H9 (cell line): ENCODE measurements around the gene GAGE13. TPM values are rescaled to one million over a fixed set of nuclear protein-coding genes. Genes with fewer than 3 reads are reported as not detected.
"Not testable (repeated sequence)": the region's sequence is repeated elsewhere in the genome, so short reads cannot be mapped to it uniquely, and the experiment has no call there.

ENCODE experiments used
- DNase-seq: peaks from one replicate; pipeline ENCODE4 v3.0.0-alpha.2; 2017
- H2AFZ ChIP-seq: one replicate; pipeline ENCODE4 v1.6.1; 2013; ENCODE audit warnings: mild to moderate bottlenecking, low read length, control low read depth, moderate library complexity
- H2AK5ac ChIP-seq: 2 replicates; pipeline ENCODE4 v1.6.1; 2013; ENCODE audit warnings: low read length, control low read depth, mixed read lengths; ENCODE audit not compliant: insufficient read length
- H2BK120ac ChIP-seq: one replicate; pipeline ENCODE4 v1.6.1; 2013; ENCODE audit warnings: low read depth, mild to moderate bottlenecking, low read length, control low read depth, inconsistent platforms; ENCODE audit not compliant: poor library complexity, severe bottlenecking
- H2BK12ac ChIP-seq: 2 replicates; pipeline ENCODE4 v1.6.1; 2013; ENCODE audit warnings: low read length, control low read depth, mixed read lengths, low read depth; ENCODE audit not compliant: insufficient read length
- H2BK15ac ChIP-seq: 2 replicates; pipeline ENCODE4 v1.6.1; 2013; ENCODE audit warnings: low read depth, low read length, control low read depth
- H2BK20ac ChIP-seq: one replicate; pipeline ENCODE4 v1.6.1; 2013; ENCODE audit warnings: low read depth, mild to moderate bottlenecking, low read length, control low read depth, inconsistent platforms; ENCODE audit not compliant: poor library complexity, severe bottlenecking
- H2BK5ac ChIP-seq: 2 replicates; pipeline ENCODE4 v1.6.1; 2013; ENCODE audit warnings: low read length, control low read depth, mixed read lengths; ENCODE audit not compliant: insufficient read length
- H3K14ac ChIP-seq: 2 replicates; pipeline ENCODE4 v1.6.1; 2013; ENCODE audit warnings: low read length, control low read depth; ENCODE audit not compliant: insufficient read depth
- H3K18ac ChIP-seq: 2 replicates; pipeline ENCODE4 v1.6.1; 2013; ENCODE audit warnings: low read depth, mild to moderate bottlenecking, mixed read lengths, low read length, control low read depth; ENCODE audit not compliant: insufficient read length
- H3K23ac ChIP-seq: 2 replicates; pipeline ENCODE4 v1.6.1; 2013; ENCODE audit warnings: low read length, control low read depth, mixed read lengths, low read depth; ENCODE audit not compliant: insufficient read length
- H3K23me2 ChIP-seq: 2 replicates; pipeline ENCODE4 v1.6.1; 2013; ENCODE audit warnings: low read depth, mild to moderate bottlenecking, mixed read lengths, low read length, control low read depth; ENCODE audit not compliant: insufficient read length, poor library complexity, severe bottlenecking
- H3K27ac ChIP-seq: 2 replicates; pipeline ENCODE4 v1.5.1; 2013; ENCODE audit warnings: low read length, control low read depth, mixed read lengths, low read depth; ENCODE audit not compliant: insufficient read length
- H3K27me3 ChIP-seq: 2 replicates; pipeline ENCODE4 v1.6.1; 2013; ENCODE audit warnings: low read length, control low read depth, inconsistent platforms; ENCODE audit not compliant: insufficient read depth
- H3K4ac ChIP-seq: 2 replicates; pipeline ENCODE4 v1.6.1; 2013; ENCODE audit warnings: low read depth, mild to moderate bottlenecking, control low read depth, inconsistent platforms, low read length, moderate library complexity
- H3K4me1 ChIP-seq: 2 replicates; pipeline ENCODE4 v1.6.1; 2013; ENCODE audit warnings: low read length, control low read depth, inconsistent platforms; ENCODE audit not compliant: insufficient read depth
- H3K4me2 ChIP-seq: 2 replicates; pipeline ENCODE4 v1.6.1; 2013; ENCODE audit warnings: low read length, control low read depth, mixed read lengths; ENCODE audit not compliant: insufficient read length, insufficient read depth
- H3K56ac ChIP-seq: 2 replicates; pipeline ENCODE4 v1.6.1; 2013; ENCODE audit warnings: low read depth, mild to moderate bottlenecking, mixed read lengths, low read length, control low read depth; ENCODE audit not compliant: insufficient read length
- H3K79me1 ChIP-seq: 2 replicates; pipeline ENCODE4 v1.6.1; 2013; ENCODE audit warnings: low read depth, mild to moderate bottlenecking, moderate library complexity, low read length, control low read depth, inconsistent platforms; ENCODE audit not compliant: insufficient read depth, poor library complexity, severe bottlenecking
- H3K79me2 ChIP-seq: 2 replicates; pipeline ENCODE4 v1.6.1; 2013; ENCODE audit warnings: low read length, control low read depth, inconsistent platforms; ENCODE audit not compliant: insufficient read depth
- H3K9ac ChIP-seq: 2 replicates; pipeline ENCODE4 v1.6.1; 2013; ENCODE audit warnings: low read length, control low read depth, mixed read lengths; ENCODE audit not compliant: insufficient read length; ENCODE audit errors: extremely low read depth
- H3K9me3 ChIP-seq: one replicate; pipeline ENCODE4 v1.6.1; 2013; ENCODE audit warnings: low read depth, low read length, inconsistent platforms; ENCODE audit not compliant: control insufficient read depth
- H3T11ph ChIP-seq: one replicate; pipeline ENCODE4 v1.6.1; 2013; ENCODE audit warnings: mild to moderate bottlenecking, low read length, control low read depth, inconsistent platforms
- H4K20me1 ChIP-seq: one replicate; pipeline ENCODE4 v1.6.1; 2013; ENCODE audit not compliant: control insufficient read depth, insufficient read length, insufficient read depth
- H4K5ac ChIP-seq: 2 replicates; pipeline ENCODE4 v1.6.1; 2013; ENCODE audit warnings: low read depth, mild to moderate bottlenecking, mixed read lengths, low read length, control low read depth; ENCODE audit not compliant: insufficient read length
- H4K8ac ChIP-seq: replicated peaks from 2 replicates; pipeline ENCODE4 v1.6.1; 2013; ENCODE audit warnings: low read length, control low read depth, mixed read lengths, low read depth; ENCODE audit not compliant: insufficient read length
- H4K91ac ChIP-seq: 2 replicates; pipeline ENCODE4 v1.6.1; 2013; ENCODE audit warnings: low read depth, mild to moderate bottlenecking, moderate library complexity, mixed read lengths, low read length, control low read depth; ENCODE audit not compliant: insufficient read length
- H3K27ac Mint-ChIP-seq, 3 experiments: 2 replicates in 2 of 3; 3 replicates in 1 of 3; pipeline ENCODE4 v1.8.0; 2020 to 2021; ENCODE audit warnings: mixed read lengths in 3 of 3, mild to moderate bottlenecking in 1 of 3, moderate library complexity in 1 of 3
- H3K27me3 Mint-ChIP-seq: 2 replicates; pipeline ENCODE4 v1.8.0; 2021; ENCODE audit warnings: low read depth, mild to moderate bottlenecking, moderate library complexity, mixed read lengths
- H3K36me3 Mint-ChIP-seq, 3 experiments: 2 replicates in 2 of 3; 3 replicates in 1 of 3; pipeline ENCODE4 v1.8.0; 2020 to 2021; ENCODE audit warnings: low read depth in 3 of 3, mixed read lengths in 3 of 3; ENCODE audit not compliant: insufficient read depth in 1 of 3
- H3K4me1 Mint-ChIP-seq, 2 experiments: 2 replicates each; pipeline ENCODE4 v1.8.0; 2020; ENCODE audit warnings: mixed read lengths in 2 of 2
- H3K4me3 Mint-ChIP-seq, 2 experiments: 2 replicates in 1 of 2; 3 replicates in 1 of 2; pipeline ENCODE4 v1.8.0; 2020 to 2021; ENCODE audit warnings: mild to moderate bottlenecking in 2 of 2, mixed read lengths in 2 of 2, moderate library complexity in 1 of 2
- H3K9me3 Mint-ChIP-seq, 2 experiments: 2 replicates in 1 of 2; 3 replicates in 1 of 2; pipeline ENCODE4 v1.8.0; 2020; ENCODE audit warnings: mild to moderate bottlenecking in 2 of 2, mixed read lengths in 2 of 2, moderate library complexity in 1 of 2
- WGBS: extraction: QIAGEN DNeasy Blood & Tissue Kit; methylation state at CpG from one replicate; pipeline ENCODE4 v1.1.7; 2013; ENCODE audit warnings: missing lambda C conversion rate, low lambda C conversion rate, mixed read lengths; ENCODE audit not compliant: insufficient read length; ENCODE audit errors: extremely low coverage; 5-methylcytosine and 5-hydroxymethylcytosine counted together
- long read RNA-seq: library from polyadenylated mRNA; unstranded; transcript quantifications from one replicate; pipeline ENCODE4 v2.0.0, GENCODE V29; 2020
- total RNA-seq: library from RNA; stranded (reverse); gene quantifications from 2 replicates; pipeline ENCODE4 v1.2.1, GENCODE V29; 2021

The GAGE13 gene
- total RNA-seq, result not detected in 2 replicates
- long read RNA-seq, result 0 reads

- not testable (repeated sequence) for H3K9ac ChIP-seq, H2BK15ac ChIP-seq, H2BK5ac ChIP-seq, DNase-seq, H3K23me2 ChIP-seq, H2BK12ac ChIP-seq, H3T11ph ChIP-seq, H3K4me1 Mint-ChIP-seq, H2BK120ac ChIP-seq, H3K27me3 ChIP-seq, H3K14ac ChIP-seq, H4K91ac ChIP-seq, H3K9me3 Mint-ChIP-seq, H2BK20ac ChIP-seq, H3K27ac ChIP-seq, H3K4me1 ChIP-seq, H3K36me3 Mint-ChIP-seq, H3K4me2 ChIP-seq, H3K9me3 ChIP-seq, H4K5ac ChIP-seq, H3K27me3 Mint-ChIP-seq, H3K18ac ChIP-seq, H3K4ac ChIP-seq, H3K56ac ChIP-seq, H3K79me1 ChIP-seq, H3K27ac Mint-ChIP-seq, H3K23ac ChIP-seq, H4K20me1 ChIP-seq, H3K4me3 Mint-ChIP-seq, H3K79me2 ChIP-seq, H4K8ac ChIP-seq, H2AK5ac ChIP-seq, H2AFZ ChIP-seq
- WGBS, result no CpG with 5 or more reads among the region's 16 CpGs
These were observed at the start of gene GAGE13 for GRCh38 chrX:49331282-49331681. TSS of gene GAGE13 (plus strand) at chrX:49331582. CDS start at chrX:49332738, 1,156 bp downstream.
